Measurements from ENCODE around the gene TMEM179.

GRCh38 chr14:104553166-104554087 lies 51.1 kb downstream of the TMEM179 start:
- no peak for TF ChIP-seq CTCF (IDR thresholded peaks at IDR 0.05)
- TF ChIP-seq POLR2AphosphoS5 (IDR thresholded peaks at IDR 0.05): no peak
